HPDE6-E6E7 (cell line): ENCODE data around the gene C11orf68.

Source experiments
- DNase-seq: peaks from one replicate; pipeline ENCODE4 v3.0.0; 2011; ENCODE audit warnings: missing footprints; ENCODE audit errors: extremely low spot score

The C11orf68 gene

GRCh38 chr11:65944767-65945166, 25.9 kb upstream of the C11orf68 start:
- DNase-seq = no peak

DNA sequence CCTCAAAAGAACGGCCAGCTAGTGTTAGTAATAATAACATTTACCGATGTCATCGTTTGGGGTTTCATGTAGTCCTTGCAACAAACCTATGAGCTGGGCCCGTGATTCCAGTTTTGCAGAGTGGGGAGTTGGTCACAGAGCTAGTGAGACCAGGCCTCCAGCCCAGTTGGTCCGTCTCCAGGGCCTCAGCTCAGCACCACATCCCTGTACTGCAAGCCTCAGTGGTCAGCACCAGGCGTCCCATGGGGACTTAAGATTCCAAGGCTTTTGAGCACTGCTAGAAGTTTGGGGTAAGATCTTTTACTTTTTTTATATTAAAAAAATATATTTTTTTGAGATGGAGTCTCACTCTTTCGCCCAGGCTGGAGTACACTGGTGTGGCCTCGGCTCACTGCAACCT, 25.3 kb upstream of the C11orf68 start:
- no peak for DNase-seq

GRCh38 chr11:65942531-65942930, 23.7 kb upstream of the C11orf68 start:
- no peak for DNase-seq

- DNase-seq = no peak
Measured at GRCh38 chr11:65941720-65942310, 23.0 kb upstream of the C11orf68 start.

DNA sequence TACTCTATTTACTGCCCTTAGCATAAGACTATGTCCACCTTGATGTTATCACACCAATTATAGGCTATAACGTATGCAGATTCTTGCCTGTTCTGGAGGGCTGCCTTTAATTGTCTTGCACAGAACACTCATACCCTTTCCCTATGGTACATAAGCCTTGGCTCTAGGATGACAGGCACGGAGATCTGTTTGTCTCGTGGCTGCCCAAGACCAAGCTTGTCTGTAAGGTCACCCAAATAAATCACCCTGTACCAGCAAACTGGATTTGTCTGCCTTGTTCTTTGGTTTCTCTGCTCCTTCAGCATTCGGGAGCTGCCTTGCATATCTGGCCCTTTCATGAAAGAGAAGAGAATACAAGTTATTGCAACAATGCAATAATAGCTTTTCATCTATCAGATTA, 18.9 kb upstream of the C11orf68 start:
- no peak for DNase-seq

DNA sequence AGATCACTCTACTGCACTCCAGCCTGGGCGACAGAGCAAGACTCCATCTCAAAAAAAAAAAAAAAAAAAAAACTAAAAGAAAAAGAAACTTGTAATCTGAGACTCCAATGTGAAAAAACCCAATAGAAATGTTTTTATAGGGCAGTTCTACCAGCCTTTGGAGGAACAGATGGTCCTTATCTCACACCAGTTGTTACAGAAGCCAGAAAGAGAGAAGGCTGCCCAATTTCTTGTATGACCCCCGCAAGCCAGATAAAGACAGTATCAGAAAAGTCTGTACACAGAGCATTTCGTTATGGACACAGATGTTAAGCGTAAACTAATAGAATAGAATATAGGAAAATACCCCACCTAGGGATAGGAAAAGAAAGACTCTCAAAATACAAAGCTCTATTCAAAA, 15.2 kb upstream of the C11orf68 start:
- DNase-seq = no peak

GRCh38 chr11:65932558-65932919, 13.7 kb upstream of the C11orf68 start:
- DNase-seq = no peak

GRCh38 chr11:65931773-65932557, 13.1 kb upstream of the C11orf68 start:
- no peak for DNase-seq

- DNase-seq = no peak
Measured at GRCh38 chr11:65928667-65929066, 9.8 kb upstream of the C11orf68 start.

DNA sequence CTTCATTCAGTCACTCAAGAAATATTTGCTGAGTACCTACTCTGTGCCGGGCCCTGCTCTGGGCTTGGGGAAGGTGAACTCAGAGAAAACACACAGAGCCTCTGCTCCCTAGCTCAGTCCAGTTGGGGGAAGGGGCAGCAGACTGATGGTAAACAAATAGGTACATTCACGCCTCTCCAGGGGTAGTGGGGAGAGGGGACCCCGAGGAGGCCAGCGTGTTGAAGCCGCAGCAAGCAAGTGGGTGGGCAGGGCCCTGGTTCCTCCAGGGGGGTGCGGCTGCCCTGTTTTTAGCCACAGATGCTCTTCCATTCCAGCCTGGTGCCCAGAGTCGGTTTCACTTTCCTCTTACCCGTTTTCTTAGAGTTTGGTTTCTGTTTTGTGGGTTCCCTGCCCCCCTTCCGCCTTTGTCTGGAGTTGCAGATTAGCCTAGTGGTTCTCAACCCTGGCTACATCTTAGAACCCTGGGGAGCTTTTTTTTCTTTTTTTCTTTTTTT, 9.1 kb upstream of the C11orf68 start:
- DNase-seq = no peak

DNA sequence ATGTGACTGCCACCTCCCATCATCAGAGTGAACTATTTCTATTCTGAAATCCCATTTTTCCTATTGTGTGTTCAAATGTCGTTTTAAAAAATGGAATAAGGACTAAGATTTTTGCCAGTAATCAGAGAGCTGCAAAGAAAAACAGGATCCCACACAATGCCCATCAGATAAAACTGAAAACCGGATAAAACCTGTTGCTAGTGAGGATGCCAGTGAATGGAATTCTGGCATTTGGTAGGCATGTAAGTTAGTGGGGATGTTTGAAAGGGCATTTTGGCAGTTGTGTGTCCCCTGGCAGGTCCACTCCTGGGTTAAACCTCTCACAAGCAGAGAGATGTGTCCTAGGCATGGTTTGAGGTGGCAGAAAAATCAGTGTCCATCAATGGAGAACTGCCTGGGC, 6.5 kb upstream of the C11orf68 start:
- DNase-seq = no peak

GRCh38 chr11:65922565-65922964, 3.7 kb upstream of the C11orf68 start:
- DNase-seq = no peak

- no peak for DNase-seq
Measured at GRCh38 chr11:65921876-65922275, 3.0 kb upstream of the C11orf68 start.

GRCh38 chr11:65921033-65921555, 2.2 kb upstream of the C11orf68 start:
- DNase-seq = no peak

- no peak for DNase-seq
Measured at GRCh38 chr11:65920372-65920802, 1.5 kb upstream of the C11orf68 start.

- no peak for DNase-seq
Measured at GRCh38 chr11:65919573-65920371, 910 bp upstream of the C11orf68 start.

GRCh38 chr11:65919141-65919572, 295 bp upstream of the C11orf68 start, which contains the start of gene DRAP1:
Gene DRAP1, plus strand, starts transcription at chr11:65919426. Its CDS starts 76 bp downstream, at chr11:65919502.
- DNase-seq = peak; percentile 91

DNA sequence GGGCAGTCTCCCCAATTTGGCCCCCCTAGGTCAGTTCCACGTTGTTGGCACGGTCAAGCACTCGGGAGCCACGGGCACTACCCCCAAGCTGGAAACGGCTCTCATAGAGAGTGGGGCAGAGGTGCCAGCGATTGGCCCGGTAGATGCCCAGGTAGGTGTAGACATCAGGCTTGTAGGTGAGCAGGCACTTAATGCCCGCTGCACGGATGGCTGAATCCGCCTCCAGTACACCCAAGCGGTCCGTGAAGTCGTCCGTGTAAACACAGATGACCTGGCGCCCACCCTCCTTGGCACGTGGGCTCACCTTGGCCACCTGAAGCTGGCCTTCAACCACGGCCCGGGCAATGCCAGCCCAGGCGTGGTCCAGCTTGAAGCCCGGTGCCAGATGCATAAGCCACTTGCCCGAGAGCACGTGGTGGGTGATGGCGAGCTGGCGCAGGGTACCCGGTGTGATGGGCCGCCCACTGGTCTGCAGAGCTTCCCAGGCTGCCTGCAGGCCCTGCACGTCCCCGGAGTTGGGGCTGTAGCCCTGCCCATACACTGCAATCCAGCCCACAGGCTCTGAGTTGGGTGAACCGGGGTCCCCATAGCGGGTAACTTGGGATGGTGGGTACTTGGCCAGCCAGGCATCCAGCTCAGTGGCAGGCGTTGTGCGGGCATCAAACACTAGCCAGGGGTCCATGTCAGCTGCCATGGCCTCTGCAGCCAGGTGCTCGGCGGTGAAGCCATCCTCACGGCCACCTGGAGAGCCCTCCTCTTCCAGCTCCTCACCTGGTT, 1.2 kb downstream of the C11orf68 start:
- no peak for DNase-seq

- no peak for DNase-seq
Measured at GRCh38 chr11:65917077-65917433, 1.8 kb downstream of the C11orf68 start.

DNA sequence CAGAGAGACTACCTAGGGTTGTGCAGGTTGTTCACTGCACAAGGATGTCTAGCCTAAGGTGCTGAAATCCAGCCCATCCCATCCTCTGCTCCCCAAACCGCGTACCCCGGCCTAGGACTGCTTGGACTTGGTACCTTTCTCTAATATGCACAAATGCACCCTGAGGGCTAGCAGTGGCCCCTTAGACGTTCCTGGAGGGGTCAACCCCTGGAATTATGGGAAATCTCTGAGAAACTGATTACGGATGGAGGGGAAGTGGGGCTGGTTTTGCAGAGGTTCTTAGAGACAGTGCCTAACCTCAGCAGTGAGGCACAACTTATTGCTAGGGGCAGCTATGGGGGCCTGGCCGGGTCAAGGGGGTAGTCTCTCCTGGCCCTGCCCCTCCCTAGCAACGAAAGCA, 2.5 kb downstream of the C11orf68 start:
- no peak for DNase-seq

- DNase-seq = peak; percentile 94
Measured at GRCh38 chr11:65915821-65916251, 3.0 kb downstream of the C11orf68 start.
